ENCODE measurements around the gene PRKN. TPM values are rescaled to one million over a fixed set of nuclear protein-coding genes. Genes with fewer than 3 reads are reported as not detected.

Gene PRKN
- total RNA-seq, 1 donor from 2014 or later: 2.6 TPM

GRCh38 chr6:161840380-161840779 lies 887.2 kb downstream of the PRKN start:
- Histone ChIP-seq H3K4me3 (no peak overlapping the region), H3K27me3 (no peaks in the 10 kb centered on the region), H3K36me3 (no peaks in the 10 kb centered on the region), H3K4me1 (no peaks in the 10 kb centered on the region), H3K9me3 (no peaks in the 10 kb centered on the region), H3K27ac (no peak overlapping the region)
- no peak for DNase-seq (ENCODE audit: low spot score in 2 of 2)
- intact Hi-C loops (cut with DNase I): no loop called here
- no peak for TF ChIP-seq CTCF (IDR thresholded peaks at IDR 0.05)

- DNase-seq (ENCODE audit: low spot score in 2 of 2): no peak
Observed at GRCh38 chr6:161838306-161839035, 889.1 kb downstream of the PRKN start.

GRCh38 chr6:161837854-161838253 lies 889.7 kb downstream of the PRKN start:
- no peak overlapping the region for H3K4me3 ChIP-seq
- no peaks in the 10 kb centered on the region for H3K9me3 ChIP-seq
- TF ChIP-seq CTCF (IDR thresholded peaks at IDR 0.05): no peak
- no peak overlapping the region for H3K27ac ChIP-seq
- no peaks in the 10 kb centered on the region for H3K4me1 ChIP-seq
- H3K36me3 ChIP-seq: no peaks in the 10 kb centered on the region
- intact Hi-C loops (cut with DNase I): no loop called here
- no peaks in the 10 kb centered on the region for H3K27me3 ChIP-seq
- DNase-seq (ENCODE audit: low spot score in 2 of 2): no peak

More at GRCh38 chr6:161838306-161839035, 889.1 kb downstream of the PRKN start:
- Histone ChIP-seq H3K4me3 (no peak overlapping the region), H3K27ac (no peak overlapping the region), H3K9me3 (no peaks in the 10 kb centered on the region), H3K36me3 (no peaks in the 10 kb centered on the region), H3K27me3 (no peaks in the 10 kb centered on the region), H3K4me1 (no peaks in the 10 kb centered on the region)
- TF ChIP-seq CTCF (IDR thresholded peaks at IDR 0.05): no peak
- intact Hi-C loops (cut with DNase I): no loop called here

- Histone ChIP-seq H3K36me3 (no peaks in the 10 kb centered on the region), H3K27me3 (no peaks in the 10 kb centered on the region), H3K4me1 (no peaks in the 10 kb centered on the region), H3K4me3 (no peak overlapping the region), H3K27ac (no peak overlapping the region), H3K9me3 (no peaks in the 10 kb centered on the region)
- no peak for DNase-seq (ENCODE audit: low spot score in 2 of 2)
- TF ChIP-seq CTCF (IDR thresholded peaks at IDR 0.05): no peak
- intact Hi-C loops (cut with DNase I): no loop called here
Observed at GRCh38 chr6:161837449-161837735, 890.2 kb downstream of the PRKN start.

- TF ChIP-seq CTCF (IDR thresholded peaks at IDR 0.05): no peak
- Histone ChIP-seq H3K4me1 (no peaks in the 10 kb centered on the region), H3K36me3 (no peaks in the 10 kb centered on the region), H3K27me3 (no peaks in the 10 kb centered on the region), H3K4me3 (no peak overlapping the region), H3K27ac (no peak overlapping the region), H3K9me3 (no peaks in the 10 kb centered on the region)
- intact Hi-C loops (cut with DNase I): no loop called here
- DNase-seq (ENCODE audit: low spot score in 2 of 2): no peak
Observed at GRCh38 chr6:161836643-161837448, 890.7 kb downstream of the PRKN start.
